A549 (cell line): ENCODE measurements around the gene KRTAP22-1.

Experiments
- ATOH8 ChIP-seq: fragments of 250-450 bp; sonication (Bioruptor Pico); IDR thresholded peaks from 2 replicates; pipeline ENCODE4 v1.5.0; 2020; ENCODE audit warnings: low read depth, mild to moderate bottlenecking, moderate library complexity
- CHD2 ChIP-seq: fragments of 150-350 bp; IDR thresholded peaks from 2 replicates; pipeline ENCODE4 v1.6.1; 2014; ENCODE audit warnings: low read length; ENCODE audit not compliant: partially characterized antibody
- CTCF ChIP-seq: fragments of >200 bp; sonication (Bioruptor Twin); formaldehyde crosslinking; IDR thresholded peaks from 3 replicates; pipeline ENCODE4 v1.5.1; 2016
- JUN ChIP-seq, 2 experiments: fragments of >200 bp; sonication (Bioruptor Twin); formaldehyde crosslinking; IDR thresholded peaks; 2 replicates in 1 of 2; 3 replicates in 1 of 2; pipeline ENCODE4 v1.6.1; 2016 to 2017
- JUNB ChIP-seq: fragments of >200 bp; sonication (Bioruptor Twin); formaldehyde crosslinking; IDR thresholded peaks from 2 replicates; pipeline ENCODE4 v1.6.1; 2016
- MAFK ChIP-seq: fragments of 450-650 bp; IDR thresholded peaks from 2 replicates; pipeline ENCODE4 v1.6.1; 2014; ENCODE audit not compliant: partially characterized antibody
- MAX ChIP-seq: IDR thresholded peaks from 2 replicates; pipeline ENCODE4 v1.6.1; 2012
- NPAS2 ChIP-seq: fragments of 250-450 bp; sonication (Bioruptor Pico); IDR thresholded peaks from 2 replicates; pipeline ENCODE4 v1.8.0; 2022; ENCODE audit warnings: mild to moderate bottlenecking, moderate library complexity, borderline replicate concordance
- PHF8 ChIP-seq: fragments of 200-600 bp; sonication (generic); IDR thresholded peaks from 2 replicates; pipeline ENCODE4 v1.6.1; 2016; ENCODE audit warnings: low read depth, mild to moderate bottlenecking, antibody characterized with exemption, moderate library complexity, borderline replicate concordance
- POLR2A ChIP-seq: IDR thresholded peaks from 2 replicates; pipeline ENCODE4 v1.6.1; 2012; ENCODE audit warnings: mild to moderate bottlenecking, low read length
- RAD21 ChIP-seq, 2 experiments: fragments of >200 bp in 1 of 2; sonication (Bioruptor Twin) in 1 of 2; formaldehyde crosslinking in 1 of 2; IDR thresholded peaks in 1 of 2; conservative IDR thresholded peaks in 1 of 2; 2 replicates in 1 of 2; 3 replicates in 1 of 2; pipeline ENCODE4 v1.6.1; 2012 to 2018; ENCODE audit warnings: inconsistent platforms in 1 of 2
- RCOR1 ChIP-seq: fragments of 150-350 bp; IDR thresholded peaks from 2 replicates; pipeline ENCODE4 v1.6.1; 2014; ENCODE audit warnings: antibody characterized with exemption, low read length, low read depth
- REST ChIP-seq: fragments of 200-600 bp; sonication (generic); IDR thresholded peaks from 2 replicates; pipeline ENCODE4 v1.6.1; 2016; ENCODE audit warnings: antibody characterized with exemption, mild to moderate bottlenecking, moderate library complexity
- RNF2 ChIP-seq: fragments of 200-600 bp; sonication (generic); IDR thresholded peaks from 2 replicates; pipeline ENCODE4 v1.6.1; 2016; ENCODE audit warnings: low read depth, mild to moderate bottlenecking, antibody characterized with exemption, moderate library complexity, borderline replicate concordance

- TF ChIP-seq NPAS2 = no peak
- no peak for TF ChIP-seq PHF8
- no peak for TF ChIP-seq CHD2
- no peak for TF ChIP-seq POLR2A
- no peak for TF ChIP-seq RAD21 (conservative IDR thresholded peaks at IDR 0.05 in 1 of 2, IDR thresholded peaks at IDR 0.05 in 1 of 2)
- TF ChIP-seq CTCF = no peak
- no peak for TF ChIP-seq JUNB
- TF ChIP-seq JUN (IDR thresholded peaks at IDR 0.05) = no peak
- no peak for TF ChIP-seq MAFK
- TF ChIP-seq ATOH8 (CRISPR knock-in tag) = no peak
- TF ChIP-seq REST = no peak
- no peak for TF ChIP-seq RNF2
- no peak for TF ChIP-seq RCOR1
- TF ChIP-seq MAX = no peak
These were observed 11.2 kb downstream of the KRTAP22-1 start for GRCh38 chr21:30612132-30612531.
